HG03520 (cell line): ENCODE data around the gene XCR1.

Experiments used
- ATAC-seq: cut with Tn5 transposase; IDR thresholded peaks from one replicate; pipeline ENCODE4 v1.9.1; 2021; ENCODE audit warnings: mild to moderate bottlenecking, moderate library complexity; ENCODE audit not compliant: unreplicated experiment

Gene XCR1

GRCh38 chr3:45984331-45985312, 42.7 kb downstream of the XCR1 start:
- ATAC-seq, result no peak

DNA sequence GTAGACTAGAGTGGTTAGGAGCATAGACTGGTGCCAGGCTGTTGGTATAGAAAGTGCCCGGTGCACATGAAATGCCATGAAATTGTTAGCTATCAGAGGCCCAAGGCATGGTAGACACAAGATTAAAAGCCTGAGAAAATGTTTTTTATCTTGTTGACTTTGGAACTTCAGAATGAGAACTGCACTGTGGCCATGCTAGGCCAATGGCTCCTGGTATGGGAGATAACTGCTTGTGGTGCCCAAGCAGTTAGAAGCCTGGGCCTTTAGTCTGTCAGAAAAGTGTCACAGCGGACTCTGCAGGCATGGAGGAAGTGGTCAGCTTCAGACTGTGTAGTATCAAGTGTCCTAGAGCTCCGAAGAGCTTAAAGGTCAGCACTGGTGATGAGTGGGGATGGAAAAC, 43.5 kb downstream of the XCR1 start:
- ATAC-seq, result no peak

DNA sequence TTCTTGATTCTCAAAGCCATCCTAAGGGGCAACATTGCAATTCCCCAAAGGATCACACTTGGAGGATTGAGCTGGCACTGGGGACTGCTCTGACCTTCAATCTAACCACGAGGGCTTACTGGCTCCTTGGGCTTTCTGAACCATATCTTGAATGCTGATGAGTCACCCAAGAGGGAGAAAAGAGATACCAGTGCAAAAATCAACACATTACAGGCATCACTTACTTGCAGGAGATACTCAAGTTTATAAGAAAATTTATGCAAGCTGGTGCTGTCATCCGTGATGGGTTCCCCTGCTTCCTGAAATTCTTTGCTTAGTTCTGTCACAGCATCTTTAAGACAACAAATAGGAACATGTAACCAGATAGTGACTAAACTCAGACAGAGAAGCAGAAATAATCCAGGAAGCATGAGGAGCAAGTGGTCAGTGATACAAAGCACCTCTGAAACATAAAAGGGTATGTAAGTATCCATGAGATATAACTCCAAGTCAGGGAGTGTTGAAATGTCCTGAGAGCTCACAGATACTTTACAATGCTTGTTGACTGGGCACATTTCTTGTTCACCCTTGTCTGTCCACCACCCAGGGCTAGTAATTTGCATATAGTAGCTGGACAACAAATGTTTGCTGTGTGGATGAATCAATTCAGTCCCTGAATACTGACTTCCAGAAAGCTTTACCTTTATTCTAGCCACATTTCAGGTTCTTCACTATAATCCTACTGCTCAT, 45.8 kb downstream of the XCR1 start:
- no peak for ATAC-seq

GRCh38 chr3:45980819-45981218, 46.5 kb downstream of the XCR1 start:
- no peak for ATAC-seq

GRCh38 chr3:45980229-45980813, 47.0 kb downstream of the XCR1 start:
- ATAC-seq, result no peak

GRCh38 chr3:45979378-45979777, 47.9 kb downstream of the XCR1 start:
- no peak for ATAC-seq

- ATAC-seq, result no peak
These were observed 49.1 kb downstream of the XCR1 start for GRCh38 chr3:45978006-45978761.

- ATAC-seq, result no peak
These were observed 50.8 kb downstream of the XCR1 start for GRCh38 chr3:45976191-45977091.

DNA sequence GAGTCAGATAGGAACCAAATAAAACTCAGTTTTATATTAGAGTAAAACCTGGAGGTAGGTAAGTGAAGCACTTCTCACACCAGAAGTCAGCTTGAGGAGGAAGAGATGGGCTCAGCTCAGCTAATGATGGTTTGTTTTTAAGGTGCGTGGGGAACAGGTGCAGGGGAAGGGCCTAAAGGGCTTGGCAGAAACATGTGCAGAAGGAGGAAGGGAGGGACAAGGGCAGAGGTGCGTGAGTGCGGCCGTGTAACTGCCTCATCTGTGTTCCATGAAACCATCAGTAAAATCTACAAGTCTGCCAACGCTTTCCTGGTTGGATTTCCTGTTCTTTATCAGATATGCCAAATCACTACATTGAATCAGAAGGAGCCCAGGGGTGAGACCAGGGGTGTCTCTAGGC, 51.6 kb downstream of the XCR1 start:
- no peak for ATAC-seq

GRCh38 chr3:45974686-45975085, 52.6 kb downstream of the XCR1 start:
- no peak for ATAC-seq

GRCh38 chr3:45972534-45973402, 54.5 kb downstream of the XCR1 start:
- ATAC-seq, result no peak

GRCh38 chr3:45969953-45970352, 57.3 kb downstream of the XCR1 start:
- ATAC-seq, result no peak

- ATAC-seq, result no peak
These were observed 58.2 kb downstream of the XCR1 start for GRCh38 chr3:45969116-45969515.

- ATAC-seq, result no peak
These were observed 58.6 kb downstream of the XCR1 start for GRCh38 chr3:45968706-45969105.

- no peak for ATAC-seq
These were observed 59.1 kb downstream of the XCR1 start for GRCh38 chr3:45968149-45968548.

DNA sequence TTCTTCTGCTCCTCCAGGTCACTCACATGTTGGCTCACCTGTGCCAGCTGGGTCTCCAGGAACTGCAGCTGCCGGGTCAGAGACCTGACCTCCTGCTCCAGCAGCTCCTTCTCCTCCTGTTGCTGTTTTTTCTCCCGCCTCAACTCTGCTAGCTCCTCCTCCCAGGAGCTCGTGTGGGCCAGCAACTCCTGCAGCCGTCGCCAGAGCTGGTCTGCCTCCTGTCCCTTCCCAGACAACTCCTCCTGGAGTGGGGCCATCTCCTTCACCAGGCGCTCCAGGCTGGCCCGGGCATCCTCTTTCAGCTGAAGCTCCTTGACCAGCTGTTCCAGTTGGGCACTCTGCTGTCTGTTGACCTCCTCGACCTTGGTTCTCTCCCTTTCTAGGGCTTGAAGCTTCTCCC, 59.6 kb downstream of the XCR1 start:
- ATAC-seq, result no peak
